Esophagus (tissue), 2 donors: ENCODE data around the gene B4GALT4. TPM values are rescaled to one million over a fixed set of nuclear protein-coding genes. Genes with fewer than 3 reads are reported as not detected.
"Not testable (repeated sequence)": the region's sequence is repeated elsewhere in the genome, so short reads cannot be mapped to it uniquely, and the experiment has no call there.

ENCODE experiments used
- H3K27ac ChIP-seq, 2 donors: one replicate each; pipeline ENCODE4 v1.5.1; 2013; ENCODE audit warnings: low read depth in 2 of 2, mild to moderate bottlenecking in 2 of 2, inconsistent platforms in 1 of 2, low read length in 1 of 2, moderate library complexity in 1 of 2
- H3K27me3 ChIP-seq, 2 donors: one replicate each; pipeline ENCODE4 v1.6.1; 2013; ENCODE audit warnings: low read length in 2 of 2, control low read depth in 1 of 2, mild to moderate bottlenecking in 1 of 2; ENCODE audit not compliant: insufficient read depth in 2 of 2, control insufficient read depth in 1 of 2
- H3K36me3 ChIP-seq, 2 donors: one replicate each; pipeline ENCODE4 v1.6.1; 2013; ENCODE audit warnings: low read length in 1 of 2; ENCODE audit not compliant: control insufficient read depth in 2 of 2, insufficient read depth in 2 of 2
- H3K4me1 ChIP-seq, 2 donors: one replicate each; pipeline ENCODE4 v1.6.1; 2013; ENCODE audit warnings: low read length in 1 of 2; ENCODE audit not compliant: control insufficient read depth in 2 of 2, insufficient read depth in 2 of 2
- H3K4me3 ChIP-seq, 2 donors: one replicate each; pipeline ENCODE4 v1.5.1; 2013; ENCODE audit warnings: low read length in 2 of 2, mild to moderate bottlenecking in 2 of 2, low read depth in 1 of 2, moderate library complexity in 1 of 2
- H3K9me3 ChIP-seq, 2 donors: one replicate each; pipeline ENCODE4 v1.6.1; 2013; ENCODE audit warnings: mild to moderate bottlenecking in 2 of 2, low read depth in 1 of 2, low read length in 1 of 2, moderate library complexity in 1 of 2; ENCODE audit not compliant: control insufficient read depth in 2 of 2, insufficient read depth in 1 of 2
- WGBS, 2 donors: extraction: QIAGEN DNeasy Blood & Tissue Kit; methylation state at CpG; one replicate each; pipeline ENCODE4 v1.1.7; 2013; 5-methylcytosine and 5-hydroxymethylcytosine counted together
- polyA plus RNA-seq, 2 donors: library from polyadenylated mRNA; stranded (reverse); fragments of 200-250 nt; gene quantifications; one replicate each; pipeline ENCODE4 v1.2.3, GENCODE V29; 2013
- donor health status: healthy with polysubstance abuse.
- donor health status: Bipolar disorder and iron deficiency.

Gene B4GALT4
- polyA plus RNA-seq, 2 donors = 16.5 to 18.4 TPM

GRCh38 chr3:119258915-119259314, 18.2 kb upstream of the B4GALT4 start:
- Histone ChIP-seq H3K27me3 (no peaks in the 10 kb centered on the region), H3K4me1 (no peaks in the 10 kb centered on the region), H3K36me3 (no peaks in the 10 kb centered on the region), H3K4me3 (no peak overlapping the region), H3K27ac (peak overlapping the region; percentile 55 to 68), H3K9me3 (no peaks in the 10 kb centered on the region)
- WGBS, 2 donors = 13 to 28% methylated on average over 1 of the region's 1 CpG

DNA sequence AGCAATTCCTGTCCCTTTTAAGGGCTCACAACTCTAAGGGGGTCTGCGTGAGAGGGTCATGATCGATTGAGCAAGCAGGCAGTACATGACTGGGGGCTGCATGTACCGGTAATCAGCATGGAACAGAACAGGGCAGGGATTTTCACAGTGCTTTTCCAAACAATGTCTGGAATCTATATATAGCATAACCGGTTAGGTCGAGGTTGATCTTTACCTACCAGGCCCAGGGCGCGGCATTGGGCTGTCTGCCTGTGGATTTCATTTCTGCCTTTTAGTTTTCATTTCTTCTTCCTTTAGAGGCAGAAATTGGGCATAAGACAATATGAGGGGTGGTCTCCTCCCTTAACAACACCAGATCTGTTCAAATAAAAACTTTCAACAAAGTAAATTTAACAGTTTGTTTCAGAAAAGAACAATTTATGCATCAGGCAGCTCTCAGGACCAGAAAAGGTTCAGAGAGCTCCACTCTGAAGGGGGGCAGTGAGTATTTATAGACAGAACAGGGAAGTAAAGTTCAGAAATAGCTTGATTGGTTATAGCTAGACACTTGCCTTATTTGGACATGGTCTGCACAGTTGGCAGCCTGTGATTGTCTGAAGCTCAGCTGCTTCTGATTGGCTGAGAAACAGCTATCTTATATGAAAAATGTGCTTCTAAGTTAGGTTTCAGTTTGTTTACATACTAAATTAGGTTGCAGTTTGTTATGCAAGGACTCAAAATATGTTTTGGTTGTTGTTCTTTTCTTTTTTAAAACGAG, 17.2 kb upstream of the B4GALT4 start:
- H3K4me1 ChIP-seq = no peaks in the 10 kb centered on the region
- H3K27me3 ChIP-seq = no peaks in the 10 kb centered on the region
- no peak overlapping the region for H3K4me3 ChIP-seq
- no peaks in the 10 kb centered on the region for H3K36me3 ChIP-seq
- peak overlapping the region; percentile 69 to 90 for H3K27ac ChIP-seq
- 55 to 66% methylated on average over 8 of the region's 8 CpGs for WGBS, 2 donors
- H3K9me3 ChIP-seq = no peaks in the 10 kb centered on the region

DNA sequence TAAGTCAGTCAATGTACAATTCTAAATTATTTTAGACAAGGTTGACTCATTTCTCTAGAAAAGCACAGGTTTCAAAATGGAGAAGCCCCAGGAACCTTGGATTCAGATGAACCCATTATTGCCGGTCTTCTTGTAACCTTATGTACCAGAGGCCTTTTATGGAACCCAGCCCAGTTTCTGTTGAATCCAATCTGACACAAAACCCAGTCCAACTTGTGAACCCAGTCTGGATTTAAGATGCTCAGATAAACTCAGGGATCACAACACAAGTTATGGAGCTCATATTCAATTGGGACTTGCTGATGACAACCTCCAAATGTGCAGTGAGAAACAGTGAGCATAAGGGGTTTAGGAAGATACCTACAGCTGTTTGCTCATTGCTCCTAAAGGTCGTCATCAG, 16.4 kb upstream of the B4GALT4 start:
- peak overlapping the region; percentile 69 to 90 for H3K27ac ChIP-seq
- H3K9me3 ChIP-seq = no peaks in the 10 kb centered on the region
- no peaks in the 10 kb centered on the region for H3K36me3 ChIP-seq
- H3K4me3 ChIP-seq = no peak overlapping the region
- WGBS, 2 donors = 67 to 69% methylated on average over 2 of the region's 2 CpGs
- H3K4me1 ChIP-seq = no peaks in the 10 kb centered on the region
- no peaks in the 10 kb centered on the region for H3K27me3 ChIP-seq

DNA sequence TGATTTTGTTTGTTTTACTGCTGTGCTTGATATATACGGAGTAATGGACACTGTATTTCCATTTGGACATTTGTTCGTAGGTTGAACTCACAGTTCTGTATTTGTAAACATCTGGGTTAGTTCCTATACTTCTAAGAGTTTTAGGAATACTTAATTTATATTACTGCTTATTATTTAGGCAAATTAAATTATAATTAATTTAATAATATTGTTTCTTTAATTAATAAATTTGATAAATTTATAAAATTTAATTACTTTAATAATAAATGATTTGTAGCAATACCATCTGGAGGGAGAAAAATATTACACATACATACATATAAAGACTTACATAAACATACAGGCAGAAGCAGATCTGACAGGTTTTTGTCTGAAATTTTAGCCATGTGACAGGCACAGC, 14.5 kb upstream of the B4GALT4 start:
- Histone ChIP-seq H3K9me3 (no peaks in the 10 kb centered on the region), H3K4me3 (no peak overlapping the region), H3K27me3 (no peaks in the 10 kb centered on the region), H3K36me3 (no peaks in the 10 kb centered on the region), H3K27ac (no peak overlapping the region), H3K4me1 (no peaks in the 10 kb centered on the region)
- whole genome bisulfite sequencing, 2 donors = 84 to 88% methylated on average over 2 of the region's 2 CpGs

DNA sequence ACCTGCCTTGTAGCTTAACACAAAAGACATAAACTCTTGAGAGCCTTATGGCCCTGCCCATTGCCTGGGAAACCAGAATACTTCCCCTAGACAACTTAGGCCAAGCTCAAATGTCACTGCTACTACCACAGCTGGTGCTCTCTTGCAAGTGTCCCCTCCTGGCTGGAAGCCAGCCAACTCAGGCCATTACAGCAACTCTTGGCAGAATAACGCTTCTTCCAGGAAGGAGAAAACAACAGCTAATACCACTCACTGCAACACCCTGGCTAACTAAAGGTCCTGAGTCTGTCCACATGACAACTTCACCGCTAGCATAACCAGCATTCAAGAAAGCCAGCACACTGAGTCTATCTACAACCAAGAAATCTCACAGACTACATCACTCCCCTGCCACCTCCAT, 5.1 kb upstream of the B4GALT4 start:
- Histone ChIP-seq H3K36me3 (no peaks in the 10 kb centered on the region), H3K4me1 (peaks cover 0 to 10% of the 10 kb centered on the region in 2 donors), H3K27ac (peak overlapping the region in 1 of 2 donors; percentile 4), H3K9me3 (no peaks in the 10 kb centered on the region), H3K27me3 (no peaks in the 10 kb centered on the region), H3K4me3 (no peak overlapping the region)
- 79 to 81% methylated on average over 2 of the region's 2 CpGs for WGBS, 2 donors

DNA sequence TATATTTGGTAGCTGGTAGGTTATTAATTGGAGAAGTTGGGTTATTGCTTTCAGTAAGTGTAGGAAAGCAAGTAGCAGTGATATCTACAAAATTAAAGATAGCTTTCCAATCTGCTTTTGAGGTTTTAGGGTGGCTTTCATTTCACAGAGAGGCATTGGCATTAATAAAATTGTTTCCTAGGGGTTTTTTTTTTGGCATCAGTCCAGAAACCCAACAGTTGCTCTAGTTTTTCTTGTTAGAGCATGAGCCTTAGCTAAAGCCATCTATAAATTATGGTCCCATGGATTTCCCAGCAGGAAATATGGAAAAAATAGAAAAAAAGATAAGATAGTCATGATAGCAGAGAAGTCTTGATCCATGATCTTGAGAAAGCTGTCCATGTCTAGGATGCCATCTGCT, 3.0 kb upstream of the B4GALT4 start:
- Histone ChIP-seq H3K4me3 (no peak overlapping the region), H3K9me3 (no peaks in the 10 kb centered on the region), H3K36me3 (no peaks in the 10 kb centered on the region), H3K27me3 (no peaks in the 10 kb centered on the region), H3K27ac (no peak overlapping the region), H3K4me1 (peaks cover 0 to 10% of the 10 kb centered on the region in 2 donors)

- H3K27ac ChIP-seq, H3K36me3 ChIP-seq, H3K4me3 ChIP-seq, H3K27me3 ChIP-seq, H3K9me3 ChIP-seq: not testable (repeated sequence)
- H3K4me1 ChIP-seq = peaks cover 0 to 10% of the 10 kb centered on the region in 2 donors
- 64 to 77% methylated on average over 3 to 7 of the region's 7 CpGs for WGBS, 2 donors
These were observed 2.4 kb upstream of the B4GALT4 start for GRCh38 chr3:119243058-119243529.

DNA sequence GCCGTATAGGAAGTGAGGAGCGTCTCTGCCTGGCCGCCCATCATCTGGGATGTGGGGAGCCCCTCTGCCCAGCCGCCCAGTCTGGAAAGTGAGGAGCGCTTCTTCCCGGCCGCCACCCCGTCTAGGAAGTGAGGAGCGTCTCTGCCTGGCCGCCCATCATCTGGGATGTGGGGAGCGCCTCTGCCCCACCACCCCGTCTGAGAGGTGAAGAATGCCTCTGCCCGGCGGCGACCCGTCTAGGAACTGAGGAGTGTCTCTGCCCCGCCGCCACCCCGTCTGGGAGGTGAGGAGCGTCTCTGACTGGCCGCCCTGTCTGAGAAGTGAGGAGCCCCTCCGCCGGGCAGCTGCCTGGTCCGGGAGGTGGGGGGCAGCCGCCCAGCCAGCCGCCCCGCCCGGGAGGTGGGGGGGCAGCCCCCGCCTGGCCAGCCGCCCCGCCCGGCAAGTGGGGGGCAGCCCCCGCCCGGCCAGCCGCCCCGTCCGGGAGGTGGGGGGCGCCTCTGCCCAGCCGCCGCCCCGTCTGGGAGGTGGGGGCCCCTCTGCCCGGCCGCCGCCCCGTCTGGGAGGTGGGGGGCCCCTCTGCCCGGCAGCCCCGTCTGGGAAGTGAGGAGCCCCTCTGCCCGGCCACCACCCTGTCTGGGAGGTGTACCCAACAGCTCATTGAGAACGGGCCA, 1.8 kb upstream of the B4GALT4 start:
- 91 to 93% methylated on average over 30 to 49 of the region's 49 CpGs for WGBS, 2 donors
- H3K4me3 ChIP-seq = not testable (repeated sequence)

DNA sequence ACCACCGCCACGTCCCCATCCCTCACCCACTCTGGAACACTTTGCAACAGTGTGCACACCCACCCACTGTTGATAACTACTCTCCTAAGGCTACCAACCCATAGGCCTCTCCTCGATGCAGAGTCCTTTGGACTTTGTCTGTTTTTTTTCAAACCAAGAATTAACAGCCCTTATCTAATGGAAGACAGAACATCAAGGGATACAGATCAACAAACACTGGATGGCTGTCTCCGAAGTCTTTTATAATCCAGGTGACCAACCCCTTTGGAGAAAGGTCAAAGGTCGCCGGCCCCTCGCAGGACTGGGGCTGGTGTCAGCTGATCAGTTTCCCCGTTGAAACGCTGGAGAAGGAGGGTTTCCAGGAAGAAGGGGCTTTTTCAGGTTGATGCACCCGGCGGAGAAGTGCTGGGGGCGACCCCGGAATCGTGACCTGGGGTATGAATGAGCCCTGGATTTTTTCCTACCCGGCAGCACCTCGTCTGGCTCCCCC, 532 bp downstream of the B4GALT4 start:
- Histone ChIP-seq H3K4me1 (no peaks in the 10 kb centered on the region), H3K27ac (peak overlapping the region; percentile 85 to 89), H3K27me3 (no peaks in the 10 kb centered on the region), H3K4me3 (peak overlapping the region; percentile 76 to 82), H3K36me3 (peaks cover 0 to 4% of the 10 kb centered on the region in 2 donors), H3K9me3 (no peaks in the 10 kb centered on the region)
- 3 to 4% methylated on average over 14 to 16 of the region's 16 CpGs for whole genome bisulfite sequencing, 2 donors

More for the DNA sequence above, 1.8 kb upstream of the B4GALT4 start:
- H3K27ac ChIP-seq, H3K36me3 ChIP-seq, H3K9me3 ChIP-seq, H3K27me3 ChIP-seq: not testable (repeated sequence)
- peaks cover 0 to 10% of the 10 kb centered on the region in 2 donors for H3K4me1 ChIP-seq
